K562 (cell line): Measurements from ENCODE around the gene EMC8. TPM values are rescaled to one million over a fixed set of nuclear protein-coding genes. Genes with fewer than 3 reads are reported as not detected.

Experiments
- ATAC-seq: fragments of 200-7000 bp; cut with Tn5 transposase; 3 replicates; pipeline ENCODE4 v1.9.1; 2020; ENCODE audit warnings: moderate library complexity
- BruUV-seq: library from RNA; stranded (reverse); fragments of 400-500 nt; replicated peaks from 2 replicates; lab custom pipeline; 2021; lab: Mats Ljungman, UMichigan
- CTCF ChIA-PET: fragments of 300-600 bp; formaldehyde crosslinking; extraction: SDS; loops from one replicate; lab custom pipeline; 2021; ENCODE audit warnings: low intra/inter-chr PET ratio; lab: Yijun Ruan, JAX
- POLR2A ChIA-PET: fragments of 300-600, 350-650 bp; sonication (Branson Sonifier 250); formaldehyde crosslinking; extraction: SDS; loops from one replicate; lab custom pipeline; 2021; ENCODE audit warnings: antibody characterized with exemption, inconsistent platforms; lab: Yijun Ruan, JAX
- DNase-seq, 4 experiments: peaks; one replicate each; pipeline versions ENCODE4 v3.0.0 to v3.0.0-alpha.2; 2011 to 2018; ENCODE audit warnings: low spot score in 3 of 4, mixed read lengths in 3 of 4; ENCODE audit errors: extremely low read depth in 1 of 4
- FAIRE-seq: peaks from 2 replicates; lab custom pipeline; 2011; peaks lifted over from hg19 to GRCh38; lab: Jason Lieb, UNC
- H2AFZ ChIP-seq: 2 replicates; pipeline ENCODE4 v1.6.0; 2011; ENCODE audit warnings: low read depth, low read length, control low read depth, inconsistent platforms
- H3K27ac ChIP-seq: fragments of 200-600 bp; 3 replicates; pipeline ENCODE4 v1.8.0; 2011; ENCODE audit warnings: low read depth, mild to moderate bottlenecking, control low read depth, inconsistent platforms, low read length, moderate library complexity, mixed read lengths; ENCODE audit errors: extremely low read depth
- H3K27me3 ChIP-seq, 2 experiments: fragments of 300-600 bp in 1 of 2; 2 replicates in 1 of 2; 3 replicates in 1 of 2; pipeline versions ENCODE4 v1.6.0 to v1.8.0; 2011; ENCODE audit warnings: inconsistent platforms in 2 of 2, low read length in 2 of 2, mild to moderate bottlenecking in 1 of 2, mixed read lengths in 1 of 2, moderate library complexity in 1 of 2; ENCODE audit not compliant: control insufficient read depth in 2 of 2, insufficient read depth in 2 of 2
- H3K36me3 ChIP-seq: fragments of 300-600 bp; 3 replicates; pipeline ENCODE4 v1.8.0; 2011; ENCODE audit warnings: mild to moderate bottlenecking, low read length, inconsistent platforms; ENCODE audit not compliant: control insufficient read depth, insufficient read depth
- H3K4me1 ChIP-seq, 2 experiments: fragments of 200-600 bp in 1 of 2; replicated peaks in 1 of 2; 2 replicates in 1 of 2; 3 replicates in 1 of 2; pipeline versions ENCODE4 v1.5.1 to v1.8.0; 2011; ENCODE audit warnings: inconsistent platforms in 2 of 2, low read length in 2 of 2, mild to moderate bottlenecking in 1 of 2, mixed read lengths in 1 of 2, moderate library complexity in 1 of 2; ENCODE audit not compliant: control insufficient read depth in 2 of 2, insufficient read depth in 2 of 2
- H3K4me2 ChIP-seq: 2 replicates; pipeline ENCODE4 v1.6.1; 2011; ENCODE audit warnings: low read length, control low read depth, inconsistent platforms, mixed read lengths; ENCODE audit not compliant: insufficient read depth
- H3K4me3 ChIP-seq: fragments of 200-600 bp; sonication (generic), shearing (Covaris generic); 2 replicates; pipeline ENCODE4 v1.5.1; 2016; ENCODE audit warnings: control low read depth, inconsistent platforms
- H3K79me2 ChIP-seq: fragments of 200-600 bp; 3 replicates; pipeline ENCODE4 v1.8.0; 2011; ENCODE audit warnings: low read length, inconsistent platforms; ENCODE audit not compliant: control insufficient read depth, insufficient read depth
- H3K9ac ChIP-seq, 2 experiments: 2 replicates each; pipeline versions ENCODE4 v1.6.0 to v1.6.1; 2011; ENCODE audit warnings: low read depth in 2 of 2, low read length in 2 of 2, control low read depth in 1 of 2, inconsistent platforms in 1 of 2, mild to moderate bottlenecking in 1 of 2, mixed read lengths in 1 of 2; ENCODE audit not compliant: insufficient read depth in 1 of 2
- H3K9me1 ChIP-seq: one replicate; pipeline ENCODE4 v1.6.0; 2011; ENCODE audit warnings: inconsistent platforms, mild to moderate bottlenecking, low read length, moderate library complexity; ENCODE audit not compliant: control insufficient read depth, insufficient read depth
- H3K9me3 ChIP-seq: replicated peaks from 2 replicates; pipeline ENCODE4 v1.5.1; 2011; ENCODE audit warnings: low read depth, low read length, inconsistent platforms; ENCODE audit not compliant: control insufficient read depth, insufficient read depth
- H4K20me1 ChIP-seq: replicated peaks from 2 replicates; pipeline ENCODE4 v1.6.1; 2011; ENCODE audit warnings: low read length, inconsistent platforms, mixed read lengths; ENCODE audit not compliant: control insufficient read depth, insufficient read depth
- ARHGAP35 ChIP-seq: fragments of 450-650 bp; IDR thresholded peaks from 2 replicates; pipeline ENCODE4 v1.6.1; 2018; ENCODE audit not compliant: partially characterized antibody
- CSDE1 ChIP-seq, 2 experiments: fragments of 450-650 bp; IDR thresholded peaks; 2 replicates each; pipeline ENCODE4 v1.6.1; 2016; ENCODE audit warnings: mild to moderate bottlenecking in 1 of 2
- DPF2 ChIP-seq: fragments of 450-650 bp; IDR thresholded peaks from 2 replicates; pipeline ENCODE4 v1.6.1; 2016
- E2F3 ChIP-seq: fragments of 250-450 bp; sonication (Bioruptor Pico); IDR thresholded peaks from 2 replicates; pipeline ENCODE4 v1.4.0; 2020; ENCODE audit warnings: mild to moderate bottlenecking
- FOXA3 ChIP-seq, 2 experiments: fragments of 450-650 bp in 1 of 2; sonication (generic) in 1 of 2; formaldehyde crosslinking; IDR thresholded peaks in 1 of 2; conservative IDR thresholded peaks in 1 of 2; 2 replicates each; pipeline versions ENCODE4 v1.4.0 to v1.8.0; 2020 to 2022; ENCODE audit warnings: mild to moderate bottlenecking in 2 of 2, missing genetic modification reagents in 1 of 2
- HCFC1 ChIP-seq: IDR thresholded peaks from 2 replicates; pipeline ENCODE4 v1.6.1; 2012; ENCODE audit warnings: low read depth, low read length, improper control_type of control experiment
- HDAC3 ChIP-seq: fragments of 450-650 bp; IDR thresholded peaks from 2 replicates; pipeline ENCODE4 v1.6.1; 2018; ENCODE audit warnings: borderline replicate concordance, mild to moderate bottlenecking, moderate library complexity; ENCODE audit not compliant: partially characterized antibody
- KDM2B ChIP-seq: fragments of 250-450 bp; sonication (Bioruptor Pico); IDR thresholded peaks from 2 replicates; pipeline ENCODE4 v1.8.0; 2021; ENCODE audit warnings: mild to moderate bottlenecking, moderate library complexity
- LCOR ChIP-seq: sonication (generic); formaldehyde crosslinking; IDR thresholded peaks from 2 replicates; pipeline ENCODE4 v1.8.0; 2022; ENCODE audit warnings: mild to moderate bottlenecking, missing genetic modification reagents
- MAFF ChIP-seq: IDR thresholded peaks from 2 replicates; pipeline ENCODE4 v1.6.1; 2012; ENCODE audit warnings: low read length, improper control_type of control experiment
- PHF20 ChIP-seq: fragments of 450-650 bp; IDR thresholded peaks from 2 replicates; pipeline ENCODE4 v1.6.1; 2018; ENCODE audit not compliant: partially characterized antibody
- TAF15 ChIP-seq: fragments of 200-400 bp; formaldehyde crosslinking; IDR thresholded peaks from 2 replicates; pipeline ENCODE4 v1.6.1; 2017; ENCODE audit warnings: mild to moderate bottlenecking, low read depth, low read length, moderate library complexity
- TAF9B ChIP-seq: fragments of 450-650 bp; IDR thresholded peaks from 2 replicates; pipeline ENCODE4 v1.6.1; 2018; ENCODE audit warnings: mild to moderate bottlenecking; ENCODE audit not compliant: partially characterized antibody
- ZNF124 ChIP-seq: sonication (generic); formaldehyde crosslinking; IDR thresholded peaks from 2 replicates; pipeline ENCODE4 v1.8.1; 2022; ENCODE audit warnings: missing genetic modification reagents
- ZNF146 ChIP-seq: IDR thresholded peaks from one replicate; pipeline ENCODE4 v1.6.1; 2018; ENCODE audit warnings: missing compliant biosample characterization; ENCODE audit not compliant: unreplicated experiment
- ZNF384 ChIP-seq: IDR thresholded peaks from 2 replicates; pipeline ENCODE4 v1.6.1; 2012; ENCODE audit warnings: low read depth, low read length, improper control_type of control experiment
- WGBS: fragments of 100-300 bp; shearing (Covaris generic); methylation state at CpG from one replicate; pipeline ENCODE4 v1.1.6; 2016; ENCODE audit warnings: low coverage, mixed read lengths; ENCODE audit not compliant: insufficient coverage; ENCODE audit errors: missing lambda C conversion rate; 5-methylcytosine and 5-hydroxymethylcytosine counted together
- in situ Hi-C: fragments of 300-500 bp; cut with MboI; formaldehyde crosslinking; loops from 4 replicates; pipeline ENCODE4 v1.15.0; 2018; ENCODE audit warnings: inconsistent platforms, mixed read lengths
- intact Hi-C: fragments of 100-400 bp; cut with micrococcal nuclease; formaldehyde crosslinking; loops from 2 replicates; pipeline ENCODE4 v1.14.2; 2022
- polyA plus RNA-seq, 8 experiments: library from polyadenylated mRNA; depleted of rRNA in 4 of 8; stranded (reverse) in 5 of 8; unstranded in 3 of 8; fragments of >200 nt; fragmentation: Nextera tagmentation in 2 of 8; fragmentation: Illumina TruSeq in 1 of 8; extraction: Ambion mirVana in 2 of 8; extraction: Trizol in 1 of 8; gene quantifications; 2 replicates each; pipeline versions ENCODE4 v1.2.1 to v1.2.3, GENCODE V29; 2011 to 2014; ENCODE audit warnings: inconsistent platforms in 1 of 8, missing spikeins in 1 of 8
- total RNA-seq, 7 experiments: library from RNA; depleted of rRNA in 6 of 7; stranded (reverse); fragments of >200 nt in 6 of 7; fragmentation: Illumina TruSeq in 2 of 7; extraction: Trizol in 2 of 7; gene quantifications; 2 replicates each; pipeline versions ENCODE4 v1.2.1 to v1.2.3, GENCODE V29; 2011 to 2021; ENCODE audit warnings: low replicate concordance in 1 of 7
- TF ChIP-seq, protein P1 (sequence below): sonication (generic); formaldehyde crosslinking; IDR thresholded peaks from 2 replicates; pipeline ENCODE4 v1.8.0; 2023; ENCODE audit warnings: mild to moderate bottlenecking, missing genetic modification reagents
- TF ChIP-seq, protein P2 (sequence below): IDR thresholded peaks from 2 replicates; pipeline ENCODE4 v1.6.1; 2012; ENCODE audit warnings: low read depth, low read length, improper control_type of control experiment, borderline replicate concordance
- TF ChIP-seq, protein P3 (sequence below): fragments of 250-450 bp; sonication (Bioruptor Pico); IDR thresholded peaks from 2 replicates; pipeline ENCODE4 v1.9.0; 2021; ENCODE audit warnings: mild to moderate bottlenecking

EMC8 gene
- total and polyA plus RNA-seq, 9 of the 15 experiments (the other 6 are each of a cell fraction or from before 2014, with no cell fraction given) = 11.4 to 81.8 (median 48.6) TPM

DNA sequence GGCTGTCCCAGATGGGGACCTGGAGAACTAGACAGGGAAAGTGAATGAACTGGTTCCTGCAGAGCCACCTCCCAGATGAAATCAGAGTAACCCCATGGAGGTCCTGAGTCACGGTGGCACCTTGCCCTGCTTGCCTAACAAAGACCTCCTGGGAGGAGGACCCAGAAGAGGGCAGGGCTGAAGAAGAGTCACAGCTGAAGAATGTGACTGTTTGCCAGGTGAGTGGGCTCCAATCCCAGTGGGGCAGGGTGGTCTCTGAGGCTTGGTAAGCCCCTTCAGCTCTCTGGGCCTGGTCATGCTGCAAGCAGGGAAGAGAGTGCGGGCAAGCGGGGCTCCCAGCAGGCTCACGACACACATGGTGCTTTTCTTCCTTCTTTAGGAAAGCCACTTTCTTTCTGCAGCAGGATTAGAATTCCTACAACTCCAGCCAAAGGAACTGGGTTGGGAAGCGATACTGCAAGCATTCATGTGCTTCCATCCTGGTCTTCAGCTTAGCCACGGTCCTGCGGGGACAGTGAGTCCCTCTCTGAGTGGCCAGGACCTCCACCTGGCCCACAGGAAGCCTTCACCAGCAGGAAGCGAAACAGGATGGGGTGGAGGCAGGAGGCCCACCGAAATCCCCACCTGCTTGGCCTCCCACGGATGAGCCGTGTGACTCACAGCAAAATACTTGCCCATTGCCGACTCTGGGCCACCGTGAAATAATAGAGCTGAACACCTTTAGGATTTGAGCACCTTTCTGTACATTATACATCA, 52.7 kb downstream of the EMC8 start:
- Histone ChIP-seq H3K9ac (no peak overlapping the region), H3K4me2 (no peak overlapping the region), H3K4me1 (peaks cover 0 to 20% of the 10 kb centered on the region in 2 experiments; a peak in 2 of 5 replicates), H3K9me3 (no peaks in the 10 kb centered on the region; the same call in 1 of the 2 replicates), H3K27me3 (peaks cover 42 to 65% of the 10 kb centered on the region in 2 experiments), H3K36me3 (no peaks in the 10 kb centered on the region), H3K27ac (no peak overlapping the region), H3K9me1 (peaks cover 4% of the 10 kb centered on the region), H3K79me2 (no peaks in the 10 kb centered on the region), H4K20me1 (peaks cover 14% of the 10 kb centered on the region), H2AFZ (no peak overlapping the region), H3K4me3 (no peak overlapping the region)
- FAIRE-seq (no peak), ATAC-seq (no peak), DNase-seq (no peak)
- TF ChIP-seq MAFF (no peak), ARHGAP35 (no peak), KDM2B (CRISPR knock-in tag) (no peak), PHF20 (no peak), FOXA3 (CRISPR knock-in tag; conservative IDR thresholded peaks at IDR 0.05 in 1 of 2, IDR thresholded peaks at IDR 0.05 in 1 of 2) (no peak), DPF2 (no peak), LCOR (no peak), HCFC1 (no peak), E2F3 (CRISPR knock-in tag) (no peak), ZNF384 (no peak), ZNF146 (CRISPR knock-in tag) (no peak), TAF15 (no peak), CSDE1 (IDR thresholded peaks at IDR 0.05) (no peak), HDAC3 (no peak), TAF9B (no peak), ZNF124 (CRISPR knock-in tag) (no peak)
- TF ChIP-seq, protein P1, sequence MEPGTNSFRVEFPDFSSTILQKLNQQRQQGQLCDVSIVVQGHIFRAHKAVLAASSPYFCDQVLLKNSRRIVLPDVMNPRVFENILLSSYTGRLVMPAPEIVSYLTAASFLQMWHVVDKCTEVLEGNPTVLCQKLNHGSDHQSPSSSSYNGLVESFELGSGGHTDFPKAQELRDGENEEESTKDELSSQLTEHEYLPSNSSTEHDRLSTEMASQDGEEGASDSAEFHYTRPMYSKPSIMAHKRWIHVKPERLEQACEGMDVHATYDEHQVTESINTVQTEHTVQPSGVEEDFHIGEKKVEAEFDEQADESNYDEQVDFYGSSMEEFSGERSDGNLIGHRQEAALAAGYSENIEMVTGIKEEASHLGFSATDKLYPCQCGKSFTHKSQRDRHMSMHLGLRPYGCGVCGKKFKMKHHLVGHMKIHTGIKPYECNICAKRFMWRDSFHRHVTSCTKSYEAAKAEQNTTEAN = no peak
- TF ChIP-seq, protein P2, sequence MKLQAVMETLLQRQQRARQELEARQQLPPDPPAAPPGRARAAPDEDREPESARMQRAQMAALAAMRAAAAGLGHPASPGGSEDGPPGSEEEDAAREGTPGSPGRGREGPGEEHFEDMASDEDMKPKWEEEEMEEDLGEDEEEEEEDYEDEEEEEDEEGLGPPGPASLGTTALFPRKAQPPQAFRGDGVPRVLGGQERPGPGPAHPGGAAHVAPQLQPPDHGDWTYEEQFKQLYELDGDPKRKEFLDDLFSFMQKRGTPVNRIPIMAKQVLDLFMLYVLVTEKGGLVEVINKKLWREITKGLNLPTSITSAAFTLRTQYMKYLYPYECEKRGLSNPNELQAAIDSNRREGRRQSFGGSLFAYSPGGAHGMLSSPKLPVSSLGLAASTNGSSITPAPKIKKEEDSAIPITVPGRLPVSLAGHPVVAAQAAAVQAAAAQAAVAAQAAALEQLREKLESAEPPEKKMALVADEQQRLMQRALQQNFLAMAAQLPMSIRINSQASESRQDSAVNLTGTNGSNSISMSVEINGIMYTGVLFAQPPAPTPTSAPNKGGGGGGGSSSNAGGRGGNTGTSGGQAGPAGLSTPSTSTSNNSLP = no peak
- TF ChIP-seq, protein P3, sequence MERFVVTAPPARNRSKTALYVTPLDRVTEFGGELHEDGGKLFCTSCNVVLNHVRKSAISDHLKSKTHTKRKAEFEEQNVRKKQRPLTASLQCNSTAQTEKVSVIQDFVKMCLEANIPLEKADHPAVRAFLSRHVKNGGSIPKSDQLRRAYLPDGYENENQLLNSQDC (CRISPR knock-in tag) = no peak
- POLR2A ChIA-PET = interaction anchor here (0.7 kb wide), 1 partner anchor 624 kb away, joined by 3 read pairs; no protein-coding TSS in a partner anchor
- no TSS peak for BruUV-seq
- in situ Hi-C loops (no loop called here), intact Hi-C loops (no loop called here)
- CTCF ChIA-PET = no interaction called here
- under 1% methylated on average over 12 of the region's 13 CpGs for WGBS
